CD14-positive monocyte (primary cell): ENCODE results near the gene DYRK3. TPM values are rescaled to one million over a fixed set of nuclear protein-coding genes. Genes with fewer than 3 reads are reported as not detected.

ENCODE experiments used
- DNase-seq, 3 donors: peaks; one replicate each; pipeline ENCODE4 v3.0.0-alpha.2; 2011 to 2022
- H2AFZ ChIP-seq: 2 replicates; pipeline ENCODE4 v1.6.0; 2012; ENCODE audit warnings: mild to moderate bottlenecking, low read depth, low read length, inconsistent platforms; ENCODE audit not compliant: insufficient read depth, poor library complexity, severe bottlenecking
- H3K27ac ChIP-seq, 2 donors: 1 replicate in 1 of 2; 2 replicates in 1 of 2; pipeline ENCODE4 v1.5.1; 2012 to 2013; ENCODE audit warnings: low read length in 2 of 2, control low read depth in 1 of 2, inconsistent platforms in 1 of 2, low read depth in 1 of 2, mild to moderate bottlenecking in 1 of 2
- H3K27me3 ChIP-seq, 2 donors: one replicate each; pipeline versions ENCODE4 v1.6.0 to v1.6.1; 2011 to 2013; ENCODE audit warnings: low read length in 2 of 2; ENCODE audit not compliant: control insufficient read depth in 2 of 2, insufficient read depth in 2 of 2
- H3K36me3 ChIP-seq, 2 donors: replicated peaks in 1 of 2; 1 replicate in 1 of 2; 2 replicates in 1 of 2; pipeline versions ENCODE4 v1.5.1 to v1.6.1; 2012 to 2013; ENCODE audit warnings: low read length in 2 of 2, control low read depth in 1 of 2, inconsistent platforms in 1 of 2, mild to moderate bottlenecking in 1 of 2; ENCODE audit not compliant: insufficient read depth in 2 of 2, control insufficient read depth in 1 of 2
- H3K4me1 ChIP-seq, 2 donors: 1 replicate in 1 of 2; 2 replicates in 1 of 2; pipeline versions ENCODE4 v1.5.1 to v1.6.1; 2012 to 2013; ENCODE audit warnings: low read length in 2 of 2, control low read depth in 1 of 2, inconsistent platforms in 1 of 2, mild to moderate bottlenecking in 1 of 2, moderate library complexity in 1 of 2; ENCODE audit not compliant: insufficient read depth in 2 of 2, control insufficient read depth in 1 of 2
- H3K4me2 ChIP-seq: replicated peaks from 2 replicates; pipeline ENCODE3; 2012; ENCODE audit warnings: low read length, moderate library complexity, mild to moderate bottlenecking; ENCODE audit not compliant: poor library complexity, severe bottlenecking; ENCODE audit errors: extremely low read depth
- H3K4me3 ChIP-seq, 3 experiments: fragments of 200-600 bp in 1 of 3; sonication (generic) in 1 of 3; replicated peaks in 1 of 3; 1 replicate in 2 of 3; 2 replicates in 1 of 3; pipeline ENCODE4 v1.5.1; 2011 to 2013; ENCODE audit warnings: low read length in 3 of 3, mild to moderate bottlenecking in 3 of 3, control low read depth in 2 of 3, low read depth in 2 of 3, inconsistent platforms in 1 of 3, moderate library complexity in 1 of 3
- H3K79me2 ChIP-seq: 2 replicates; pipeline ENCODE4 v1.6.0; 2012; ENCODE audit warnings: mild to moderate bottlenecking, control low read depth, inconsistent platforms, low read length, moderate library complexity; ENCODE audit not compliant: insufficient read depth
- H3K9ac ChIP-seq: 2 replicates; pipeline ENCODE4 v1.6.0; 2017; ENCODE audit warnings: low read length, mild to moderate bottlenecking; ENCODE audit not compliant: insufficient read depth, poor library complexity, severe bottlenecking
- H3K9me3 ChIP-seq, 2 donors: replicated peaks in 1 of 2; 1 replicate in 1 of 2; 2 replicates in 1 of 2; pipeline versions ENCODE4 v1.5.1 to v1.6.1; 2012 to 2013; ENCODE audit warnings: low read length in 2 of 2, control low read depth in 1 of 2; ENCODE audit not compliant: control insufficient read depth in 1 of 2, insufficient read depth in 1 of 2
- H4K20me1 ChIP-seq: 2 replicates; pipeline ENCODE4 v1.6.0; 2012; ENCODE audit warnings: mild to moderate bottlenecking, low read length, control low read depth, moderate library complexity; ENCODE audit not compliant: insufficient read depth
- H3K27ac Mint-ChIP-seq, 7 donors: one replicate each; pipeline ENCODE4 v1.8.0; 2020; ENCODE audit warnings: mild to moderate bottlenecking in 7 of 7, mixed read lengths in 7 of 7, moderate library complexity in 6 of 7, inconsistent platforms in 2 of 7
- H3K27me3 Mint-ChIP-seq, 3 donors: one replicate each; pipeline ENCODE4 v1.8.0; 2021 to 2022; ENCODE audit warnings: low read depth in 3 of 3, mild to moderate bottlenecking in 3 of 3, mixed read lengths in 3 of 3, moderate library complexity in 3 of 3, inconsistent platforms in 1 of 3
- H3K36me3 Mint-ChIP-seq, 2 donors: one replicate each; pipeline ENCODE4 v1.8.0; 2020; ENCODE audit warnings: mixed read lengths in 2 of 2, inconsistent platforms in 1 of 2, mild to moderate bottlenecking in 1 of 2
- H3K4me1 Mint-ChIP-seq: one replicate; pipeline ENCODE4 v1.8.0; 2020; ENCODE audit warnings: mild to moderate bottlenecking, mixed read lengths
- H3K4me3 Mint-ChIP-seq, 2 donors: one replicate each; pipeline ENCODE4 v1.8.0; 2020; ENCODE audit warnings: mild to moderate bottlenecking in 2 of 2, mixed read lengths in 2 of 2, moderate library complexity in 1 of 2
- H3K9me3 Mint-ChIP-seq, 7 donors: one replicate each; pipeline ENCODE4 v1.8.0; 2020 to 2022; ENCODE audit warnings: mixed read lengths in 7 of 7, mild to moderate bottlenecking in 6 of 7, moderate library complexity in 6 of 7, inconsistent platforms in 2 of 7
- CTCF ChIP-seq: fragments of 200-600 bp; IDR thresholded peaks from one replicate; pipeline ENCODE4 v1.8.0; 2022; ENCODE audit warnings: antibody characterized with exemption, mild to moderate bottlenecking
- WGBS: methylation state at CpG from one replicate; pipeline ENCODE4 v1.1.5; 2013; ENCODE audit warnings: missing lambda C conversion rate; ENCODE audit not compliant: insufficient coverage; 5-methylcytosine and 5-hydroxymethylcytosine counted together
- intact Hi-C, 2 donors: fragments of 100-400 bp; cut with micrococcal nuclease; formaldehyde crosslinking; loops; one replicate each; pipeline versions ENCODE4 v1.15.0 to v1.15.1; 2023
- polyA plus RNA-seq, 3 donors: library from polyadenylated mRNA; depleted of rRNA in 1 of 3; unstranded in 2 of 3; stranded (reverse) in 1 of 3; fragments of 300-500 nt in 2 of 3; fragments of >200 nt in 1 of 3; fragmentation: Illumina TruSeq in 2 of 3; gene quantifications; 1 replicate in 2 of 3; 2 replicates in 1 of 3; pipeline ENCODE4 v1.2.3, GENCODE V29; 2012 to 2021

The DYRK3 gene
- polyA plus RNA-seq, 3 donors = 0.13 TPM; not detected in 2

GRCh38 chr1:206643118-206643698 is 7.9 kb downstream of the DYRK3 start:
- Histone ChIP-seq H3K9me3 (no peaks in the 10 kb centered on the region), H3K79me2 (no peaks in the 10 kb centered on the region), H3K27me3 (no peaks in the 10 kb centered on the region), H3K4me3 (no peak overlapping the region), H3K36me3 (no peaks in the 10 kb centered on the region), H4K20me1 (no peaks in the 10 kb centered on the region), H3K27ac (no peak overlapping the region), H3K4me1 (peaks cover 15 to 18% of the 10 kb centered on the region in 2 donors), H3K4me2 (no peak overlapping the region), H2AFZ (no peak overlapping the region), H3K9ac (no peak overlapping the region)
- no peak overlapping the region for H3K4me3 Mint-ChIP-seq
- intact Hi-C loops = no loop called here
- no peaks in the 10 kb centered on the region for H3K36me3 Mint-ChIP-seq
- DNase-seq = no peak
- H3K27ac Mint-ChIP-seq = peak overlapping the region in 1 of 7 donors; percentile 38
- no peaks in the 10 kb centered on the region for H3K9me3 Mint-ChIP-seq
- WGBS = 80% methylated on average over 1 of the region's 3 CpGs
- peaks cover 13% of the 10 kb centered on the region for H3K4me1 Mint-ChIP-seq
- peaks cover 0 to 2% (median 0%) of the 10 kb centered on the region in 3 donors for H3K27me3 Mint-ChIP-seq
- TF ChIP-seq CTCF = no peak

GRCh38 chr1:206646504-206646903 is 11.2 kb downstream of the DYRK3 start:
- no peak for TF ChIP-seq CTCF
- H3K9ac ChIP-seq = no peak overlapping the region
- peaks cover 13% of the 10 kb centered on the region for H3K4me1 Mint-ChIP-seq
- no peaks in the 10 kb centered on the region for H3K36me3 ChIP-seq
- no peak overlapping the region for H3K4me3 ChIP-seq
- DNase-seq = no peak
- H4K20me1 ChIP-seq = no peaks in the 10 kb centered on the region
- H3K79me2 ChIP-seq = no peaks in the 10 kb centered on the region
- no peaks in the 10 kb centered on the region for H3K27me3 ChIP-seq
- H3K36me3 Mint-ChIP-seq = no peaks in the 10 kb centered on the region
- intact Hi-C loops = no loop called here
- H2AFZ ChIP-seq = no peak overlapping the region
- H3K9me3 Mint-ChIP-seq = no peaks in the 10 kb centered on the region
- H3K9me3 ChIP-seq = no peaks in the 10 kb centered on the region
- H3K27me3 Mint-ChIP-seq = peaks cover 0 to 3% (median 0%) of the 10 kb centered on the region in 3 donors
- no peak overlapping the region for H3K27ac Mint-ChIP-seq
- no peak overlapping the region for H3K27ac ChIP-seq
- H3K4me1 ChIP-seq = peaks cover 15 to 18% of the 10 kb centered on the region in 2 donors
- H3K4me3 Mint-ChIP-seq = no peak overlapping the region
- H3K4me2 ChIP-seq = no peak overlapping the region
- 100% methylated on average over 1 of the region's 1 CpG for WGBS
